Measurements from ENCODE around the gene MGLL.
"Not testable (repeated sequence)": the region's sequence is repeated elsewhere in the genome, so short reads cannot be mapped to it uniquely, and the experiment has no call there.

Gene MGLL

GRCh38 chr3:127673191-127674100 is 148.9 kb downstream of the MGLL start:
- DNase-seq (ENCODE audit: low spot score) = peak; percentile 72

- DNase-seq (ENCODE audit: low spot score) = peak; percentile 90
Observed at GRCh38 chr3:127672429-127673190, 149.7 kb downstream of the MGLL start, which contains the start of gene ABTB1. TSS of gene ABTB1 (plus strand) at chr3:127672952. CDS start at chr3:127673026, 74 bp downstream.

- peak; percentile 66 for DNase-seq (ENCODE audit: low spot score)
Observed at GRCh38 chr3:127671523-127672428, 150.5 kb downstream of the MGLL start.

GRCh38 chr3:127670761-127671522 is 151.4 kb downstream of the MGLL start:
- peak; percentile 45 for DNase-seq (ENCODE audit: low spot score)

GRCh38 chr3:127670229-127670559 is 152.1 kb downstream of the MGLL start:
- DNase-seq (ENCODE audit: low spot score) = no peak

GRCh38 chr3:127669541-127670228 is 152.6 kb downstream of the MGLL start:
- peak; percentile 55 for DNase-seq (ENCODE audit: low spot score)

GRCh38 chr3:127668906-127669305 is 153.4 kb downstream of the MGLL start:
- DNase-seq (ENCODE audit: low spot score) = peak; percentile 47

- DNase-seq (ENCODE audit: low spot score) = peak; percentile 42
Observed at GRCh38 chr3:127667119-127667681, 155.1 kb downstream of the MGLL start.

- DNase-seq (ENCODE audit: low spot score) = peak; percentile 36
Observed at GRCh38 chr3:127666676-127667075, 155.6 kb downstream of the MGLL start.

GRCh38 chr3:127665586-127665985 is 156.7 kb downstream of the MGLL start:
- DNase-seq (ENCODE audit: low spot score) = no peak

GRCh38 chr3:127665165-127665564 is 157.2 kb downstream of the MGLL start:
- DNase-seq (ENCODE audit: low spot score) = no peak

- DNase-seq (ENCODE audit: low spot score) = no peak
Observed at GRCh38 chr3:127663151-127663550, 159.2 kb downstream of the MGLL start.

- DNase-seq (ENCODE audit: low spot score) = peak; percentile 48
Observed at GRCh38 chr3:127662001-127662469, 160.3 kb downstream of the MGLL start.

GRCh38 chr3:127661600-127661999 is 160.7 kb downstream of the MGLL start:
- DNase-seq (ENCODE audit: low spot score) = no peak

- DNase-seq (ENCODE audit: low spot score) = peak; percentile 63
Observed at GRCh38 chr3:127660621-127661251, 161.6 kb downstream of the MGLL start.

- DNase-seq (ENCODE audit: low spot score) = no peak
Observed at GRCh38 chr3:127658234-127658633, 164.1 kb downstream of the MGLL start.

GRCh38 chr3:127656906-127657305 is 165.4 kb downstream of the MGLL start:
- no peak for DNase-seq (ENCODE audit: low spot score)

GRCh38 chr3:127655641-127656040 is 166.7 kb downstream of the MGLL start:
- no peak for DNase-seq (ENCODE audit: low spot score)

- not testable (repeated sequence) for DNase-seq (ENCODE audit: low spot score)
Observed at GRCh38 chr3:127654993-127655392, 167.3 kb downstream of the MGLL start.

- no peak for DNase-seq (ENCODE audit: low spot score)
Observed at GRCh38 chr3:127654374-127654773, 167.9 kb downstream of the MGLL start.

Data from left forelimb (tissue), 1 donor.